HEK293 (cell line): Measurements from ENCODE around the gene SLC38A1.
"Not testable (repeated sequence)": the region's sequence is repeated elsewhere in the genome, so short reads cannot be mapped to it uniquely, and the experiment has no call there.

Experiments
- CTCF ChIP-seq: fragments of 450-650 bp; formaldehyde crosslinking; IDR thresholded peaks from 2 replicates; pipeline ENCODE4 v1.5.1; 2016; ENCODE audit warnings: missing biosample characterization, missing genetic modification characterization
- ZNF335 ChIP-seq: fragments of 450-650 bp; formaldehyde crosslinking; conservative IDR thresholded peaks from 2 replicates; pipeline ENCODE4 v1.5.1; 2016; ENCODE audit warnings: missing biosample characterization, missing genetic modification characterization
- ZNF433 ChIP-seq: fragments of 450-650 bp; formaldehyde crosslinking; IDR thresholded peaks from 2 replicates; pipeline ENCODE4 v1.5.1; 2016; ENCODE audit warnings: missing biosample characterization, missing genetic modification characterization, low read depth
- ZSCAN16 ChIP-seq: fragments of 450-650 bp; formaldehyde crosslinking; IDR thresholded peaks from 2 replicates; pipeline ENCODE4 v1.5.1; 2016; ENCODE audit warnings: missing biosample characterization, missing genetic modification characterization

GRCh38 chr12:46190533-46190932 is 78.3 kb downstream of the SLC38A1 start:
- not testable (repeated sequence) for TF ChIP-seq CTCF (tag by site-specific recombination); ZNF335; ZNF433 (tag by site-specific recombination); ZSCAN16
